GM12872 (cell line): ENCODE measurements around the gene PITPNM3.

ENCODE experiments used
- CTCF ChIP-seq: IDR thresholded peaks from 3 replicates; pipeline ENCODE4 v1.5.1; 2011; ENCODE audit warnings: low read depth, mild to moderate bottlenecking, low read length, moderate library complexity; ENCODE audit not compliant: insufficient read depth

PITPNM3 gene

DNA sequence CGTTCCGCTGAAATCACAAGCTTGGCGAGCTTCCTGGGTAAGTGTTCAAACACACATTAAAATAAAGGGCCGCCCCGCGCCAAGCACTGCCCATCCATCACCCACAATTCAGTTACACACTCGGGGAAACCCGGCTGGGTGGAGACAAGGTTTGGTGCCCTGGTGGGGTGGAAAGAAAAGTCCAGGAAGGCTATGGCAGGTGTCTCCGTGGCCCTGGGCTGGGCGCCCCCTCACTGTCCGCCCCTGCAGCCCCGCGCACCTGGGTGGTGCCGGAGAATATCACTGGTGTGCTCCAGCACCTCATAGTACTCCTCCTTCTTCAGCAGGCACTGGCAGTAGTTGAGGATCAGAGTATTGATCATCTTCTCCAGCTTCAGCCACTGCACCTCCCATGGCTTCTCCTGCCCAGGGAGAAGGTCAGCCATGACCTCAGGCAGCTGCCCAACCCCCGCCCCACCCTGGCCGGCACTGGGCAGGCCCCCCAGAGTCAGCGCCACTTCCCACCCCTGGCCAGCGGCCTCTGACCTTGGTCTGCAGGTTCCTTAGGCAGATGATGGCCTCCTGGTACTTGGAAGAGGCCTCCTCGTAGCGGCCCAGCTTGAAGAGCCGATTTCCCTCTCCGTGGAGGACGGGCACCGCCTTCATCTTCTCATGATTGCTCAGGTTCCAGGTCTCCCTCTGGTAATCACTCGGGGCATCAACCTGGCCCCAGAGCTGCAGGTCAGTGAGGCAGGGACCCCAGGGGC is 129.8 kb downstream of the PITPNM3 start:
- TF ChIP-seq CTCF: no peak

- TF ChIP-seq CTCF: no peak
Measured at GRCh38 chr17:6425407-6425806, 130.9 kb downstream of the PITPNM3 start.

DNA sequence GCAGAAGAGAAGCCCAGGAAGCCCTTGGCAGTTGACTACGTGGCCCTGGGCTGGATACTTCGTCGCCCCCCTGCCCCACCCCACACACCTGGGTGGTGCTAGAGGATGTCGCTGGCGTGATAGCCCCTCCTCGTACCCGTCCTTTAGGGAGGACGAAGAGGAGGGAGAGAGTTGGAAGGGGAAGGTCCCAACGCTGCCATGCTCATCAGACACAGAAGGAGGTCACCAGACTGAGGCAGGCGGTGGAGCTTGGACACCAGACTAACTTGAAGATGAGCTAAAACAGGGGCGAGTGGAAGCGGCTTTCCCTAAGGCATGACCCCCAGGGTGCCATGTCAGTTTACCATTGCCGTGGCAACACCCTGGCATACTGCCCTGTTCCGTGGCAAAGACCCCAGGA is 132.4 kb downstream of the PITPNM3 start:
- no peak for TF ChIP-seq CTCF

GRCh38 chr17:6422654-6423241 is 133.6 kb downstream of the PITPNM3 start:
- TF ChIP-seq CTCF: peak; percentile 10; the same call in 1 of the 3 replicates

GRCh38 chr17:6421700-6422604 is 134.4 kb downstream of the PITPNM3 start:
- TF ChIP-seq CTCF: peak; percentile 89

DNA sequence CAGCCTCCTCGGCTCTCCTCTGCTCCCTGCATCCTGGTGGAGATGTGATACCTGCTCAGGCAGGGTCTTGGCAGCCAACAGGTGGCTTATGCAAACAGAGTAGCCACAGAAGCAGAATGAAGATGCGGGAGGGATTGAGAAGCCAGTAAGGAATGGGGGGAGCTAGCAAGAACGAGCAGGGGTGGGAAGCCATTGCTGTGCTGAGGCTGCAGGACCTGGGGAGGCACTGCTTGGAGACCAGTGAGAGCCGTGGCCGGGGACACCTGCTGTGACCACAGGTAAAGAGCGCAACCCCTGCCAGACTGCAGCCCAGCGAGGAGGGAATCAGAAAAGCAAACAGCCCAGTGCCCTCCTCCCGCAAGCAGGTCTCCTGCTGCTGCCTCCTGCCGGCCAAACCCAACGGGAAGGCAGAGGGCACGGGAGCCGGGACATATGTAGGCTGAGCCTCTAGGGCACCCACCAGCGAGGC is 136.1 kb downstream of the PITPNM3 start:
- peak; percentile 40; the same call in 2 of the 3 replicates for TF ChIP-seq CTCF

DNA sequence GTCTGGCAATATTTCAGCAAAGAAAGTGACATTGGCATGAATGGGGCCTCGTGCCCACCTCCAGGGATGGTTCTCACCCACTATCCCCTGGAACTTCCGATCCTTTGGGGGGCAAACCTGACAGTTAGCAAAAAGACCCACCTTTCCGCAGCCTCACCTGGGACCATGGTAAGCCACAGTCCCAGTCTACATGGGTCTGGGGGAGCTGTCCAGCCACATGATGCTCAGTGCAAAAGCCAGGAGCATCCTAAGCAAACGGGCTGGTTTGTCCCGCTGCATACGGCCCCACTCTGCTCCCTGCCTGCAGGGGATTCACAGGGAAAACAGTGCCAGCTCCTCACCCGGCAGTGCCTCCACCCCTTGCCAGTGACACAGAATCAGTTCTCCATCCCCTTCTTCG is 140.7 kb downstream of the PITPNM3 start:
- TF ChIP-seq CTCF: no peak
